ENCODE measurements around the gene POGLUT2.

GRCh38 chr13:102776271-102776670, 22.5 kb downstream of the POGLUT2 start:
- TF ChIP-seq POLR2AphosphoS5 (IDR thresholded peaks at IDR 0.05) (no peak), POLR2A (IDR thresholded peaks at IDR 0.05) (no peak)
- TF ChIP-seq, protein P1, sequence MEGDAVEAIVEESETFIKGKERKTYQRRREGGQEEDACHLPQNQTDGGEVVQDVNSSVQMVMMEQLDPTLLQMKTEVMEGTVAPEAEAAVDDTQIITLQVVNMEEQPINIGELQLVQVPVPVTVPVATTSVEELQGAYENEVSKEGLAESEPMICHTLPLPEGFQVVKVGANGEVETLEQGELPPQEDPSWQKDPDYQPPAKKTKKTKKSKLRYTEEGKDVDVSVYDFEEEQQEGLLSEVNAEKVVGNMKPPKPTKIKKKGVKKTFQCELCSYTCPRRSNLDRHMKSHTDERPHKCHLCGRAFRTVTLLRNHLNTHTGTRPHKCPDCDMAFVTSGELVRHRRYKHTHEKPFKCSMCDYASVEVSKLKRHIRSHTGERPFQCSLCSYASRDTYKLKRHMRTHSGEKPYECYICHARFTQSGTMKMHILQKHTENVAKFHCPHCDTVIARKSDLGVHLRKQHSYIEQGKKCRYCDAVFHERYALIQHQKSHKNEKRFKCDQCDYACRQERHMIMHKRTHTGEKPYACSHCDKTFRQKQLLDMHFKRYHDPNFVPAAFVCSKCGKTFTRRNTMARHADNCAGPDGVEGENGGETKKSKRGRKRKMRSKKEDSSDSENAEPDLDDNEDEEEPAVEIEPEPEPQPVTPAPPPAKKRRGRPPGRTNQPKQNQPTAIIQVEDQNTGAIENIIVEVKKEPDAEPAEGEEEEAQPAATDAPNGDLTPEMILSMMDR (IDR thresholded peaks at IDR 0.05), result no peak

Measured in upper lobe of left lung (tissue), 4 donors.